SU-DHL-6 (cell line): ENCODE measurements around the gene CREBBP.

Source experiments
- EZH2phosphoT487 ChIP-seq: fragments of 200-600 bp; sonication (generic), shearing (Covaris generic); conservative IDR thresholded peaks from 2 replicates; pipeline ENCODE4 v1.6.1; 2018; ENCODE audit warnings: mild to moderate bottlenecking, antibody characterized with exemption, low read length, moderate library complexity, mixed read lengths
- TF ChIP-seq, protein P1 (sequence below): fragments of 200-600 bp; sonication (generic); IDR thresholded peaks from one replicate; pipeline ENCODE4 v1.5.1; 2017; ENCODE audit warnings: antibody characterized with exemption, mild to moderate bottlenecking, low read length, moderate library complexity; ENCODE audit not compliant: insufficient read depth, poor library complexity, severe bottlenecking

- TF ChIP-seq EZH2phosphoT487: no peak
- TF ChIP-seq, protein P1, sequence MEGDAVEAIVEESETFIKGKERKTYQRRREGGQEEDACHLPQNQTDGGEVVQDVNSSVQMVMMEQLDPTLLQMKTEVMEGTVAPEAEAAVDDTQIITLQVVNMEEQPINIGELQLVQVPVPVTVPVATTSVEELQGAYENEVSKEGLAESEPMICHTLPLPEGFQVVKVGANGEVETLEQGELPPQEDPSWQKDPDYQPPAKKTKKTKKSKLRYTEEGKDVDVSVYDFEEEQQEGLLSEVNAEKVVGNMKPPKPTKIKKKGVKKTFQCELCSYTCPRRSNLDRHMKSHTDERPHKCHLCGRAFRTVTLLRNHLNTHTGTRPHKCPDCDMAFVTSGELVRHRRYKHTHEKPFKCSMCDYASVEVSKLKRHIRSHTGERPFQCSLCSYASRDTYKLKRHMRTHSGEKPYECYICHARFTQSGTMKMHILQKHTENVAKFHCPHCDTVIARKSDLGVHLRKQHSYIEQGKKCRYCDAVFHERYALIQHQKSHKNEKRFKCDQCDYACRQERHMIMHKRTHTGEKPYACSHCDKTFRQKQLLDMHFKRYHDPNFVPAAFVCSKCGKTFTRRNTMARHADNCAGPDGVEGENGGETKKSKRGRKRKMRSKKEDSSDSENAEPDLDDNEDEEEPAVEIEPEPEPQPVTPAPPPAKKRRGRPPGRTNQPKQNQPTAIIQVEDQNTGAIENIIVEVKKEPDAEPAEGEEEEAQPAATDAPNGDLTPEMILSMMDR: no peak
Measured at GRCh38 chr16:3872216-3872895, 8.2 kb downstream of the CREBBP start.
